ENCODE results near the gene PLIN3. TPM values are rescaled to one million over a fixed set of nuclear protein-coding genes. Genes with fewer than 3 reads are reported as not detected.

The PLIN3 gene
- total RNA-seq, 2 donors from 2014 or later, result 80.0 to 80.9 TPM

- WGBS, 2 experiments (ENCODE audit: insufficient coverage in 1 of 2, insufficient read length in 1 of 2), result 84 to 90% methylated on average over 3 of the region's 3 CpGs
- no peak for DNase-seq
- no peak overlapping the region for H3K4me3 Mint-ChIP-seq
- no peaks in the 10 kb centered on the region for H3K36me3 Mint-ChIP-seq (ENCODE audit: low read depth)
- H3K4me1 Mint-ChIP-seq, result no peaks in the 10 kb centered on the region
- Histone ChIP-seq H3K4me3 (ENCODE audit: low read length) (no peak overlapping the region), H3K9me3 (ENCODE audit: control insufficient read depth, low read length) (no peaks in the 10 kb centered on the region), H3K9ac (ENCODE audit: extremely low read depth, low read length, poor library complexity, severe bottlenecking) (no peak overlapping the region), H3K4me1 (ENCODE audit: control insufficient read depth, insufficient read depth, low read length) (peaks cover 2% of the 10 kb centered on the region), H3K36me3 (ENCODE audit: control insufficient read depth, insufficient read depth, low read length) (no peaks in the 10 kb centered on the region), H3K27me3 (ENCODE audit: control insufficient read depth, insufficient read depth, low read length, poor library complexity, severe bottlenecking) (no peaks in the 10 kb centered on the region), H3K27ac (ENCODE audit: low read depth, low read length) (no peak overlapping the region)
- H3K27ac Mint-ChIP-seq, result no peak overlapping the region
- no peaks in the 10 kb centered on the region for H3K27me3 Mint-ChIP-seq (ENCODE audit: insufficient read depth)
- TF ChIP-seq CTCF (conservative IDR thresholded peaks at IDR 0.05), result no peak
- no peaks in the 10 kb centered on the region for H3K9me3 Mint-ChIP-seq
Observed at GRCh38 chr19:4873930-4874329, 6.5 kb upstream of the PLIN3 start.

GRCh38 chr19:4871711-4872110, 4.2 kb upstream of the PLIN3 start:
- Histone ChIP-seq H3K27me3 (ENCODE audit: control insufficient read depth, insufficient read depth, low read length, poor library complexity, severe bottlenecking) (no peaks in the 10 kb centered on the region), H3K4me1 (ENCODE audit: control insufficient read depth, insufficient read depth, low read length) (no peaks in the 10 kb centered on the region), H3K9ac (ENCODE audit: extremely low read depth, low read length, poor library complexity, severe bottlenecking) (no peak overlapping the region), H3K36me3 (ENCODE audit: control insufficient read depth, insufficient read depth, low read length) (no peaks in the 10 kb centered on the region), H3K27ac (ENCODE audit: low read depth, low read length) (no peak overlapping the region), H3K4me3 (ENCODE audit: low read length) (no peak overlapping the region), H3K9me3 (ENCODE audit: control insufficient read depth, low read length) (no peaks in the 10 kb centered on the region)
- H3K4me3 Mint-ChIP-seq, result no peak overlapping the region
- DNase-seq, result no peak
- H3K36me3 Mint-ChIP-seq (ENCODE audit: low read depth), result no peaks in the 10 kb centered on the region
- no peak for TF ChIP-seq CTCF (conservative IDR thresholded peaks at IDR 0.05)
- no peak overlapping the region for H3K27ac Mint-ChIP-seq
- whole genome bisulfite sequencing, 2 experiments (ENCODE audit: insufficient coverage in 1 of 2, insufficient read length in 1 of 2), result 92 to 96% methylated on average over 5 to 6 of the region's 6 CpGs
- H3K4me1 Mint-ChIP-seq, result peaks cover 1% of the 10 kb centered on the region
- H3K27me3 Mint-ChIP-seq (ENCODE audit: insufficient read depth), result no peaks in the 10 kb centered on the region
- H3K9me3 Mint-ChIP-seq, result no peaks in the 10 kb centered on the region

- Mint-ChIP-seq H3K27me3 (ENCODE audit: insufficient read depth) (no peaks in the 10 kb centered on the region), H3K4me1 (peaks cover 5% of the 10 kb centered on the region), H3K27ac (no peak overlapping the region), H3K9me3 (no peaks in the 10 kb centered on the region), H3K36me3 (ENCODE audit: low read depth) (no peaks in the 10 kb centered on the region), H3K4me3 (no peak overlapping the region)
- peak; percentile 81 for DNase-seq
- Histone ChIP-seq H3K4me1 (ENCODE audit: control insufficient read depth, insufficient read depth, low read length) (no peaks in the 10 kb centered on the region), H3K36me3 (ENCODE audit: control insufficient read depth, insufficient read depth, low read length) (no peaks in the 10 kb centered on the region), H3K27ac (ENCODE audit: low read depth, low read length) (no peak overlapping the region), H3K9me3 (ENCODE audit: control insufficient read depth, low read length) (no peaks in the 10 kb centered on the region), H3K4me3 (ENCODE audit: low read length) (no peak overlapping the region), H3K9ac (ENCODE audit: extremely low read depth, low read length, poor library complexity, severe bottlenecking) (no peak overlapping the region), H3K27me3 (ENCODE audit: control insufficient read depth, insufficient read depth, low read length, poor library complexity, severe bottlenecking) (no peaks in the 10 kb centered on the region)
- TF ChIP-seq CTCF (conservative IDR thresholded peaks at IDR 0.05), result no peak
- WGBS, 2 experiments (ENCODE audit: insufficient coverage in 1 of 2, insufficient read length in 1 of 2), result 66 to 80% methylated on average over 4 to 10 of the region's 10 CpGs
Observed at GRCh38 chr19:4870025-4870700, 2.7 kb upstream of the PLIN3 start.
